NCI-H69 (cell line): ENCODE data around the gene SERPINC1.
"Not testable (repeated sequence)": the region's sequence is repeated elsewhere in the genome, so short reads cannot be mapped to it uniquely, and the experiment has no call there.

ENCODE experiments used
- DNase-seq: peaks from one replicate; lab custom pipeline; 2025; lab: John Stamatoyannopoulos, UW

Gene SERPINC1

GRCh38 chr1:173863224-173864161, 53.6 kb downstream of the SERPINC1 start:
- no peak for DNase-seq

- no peak for DNase-seq
Observed at GRCh38 chr1:173862769-173863223, 54.3 kb downstream of the SERPINC1 start.

DNA sequence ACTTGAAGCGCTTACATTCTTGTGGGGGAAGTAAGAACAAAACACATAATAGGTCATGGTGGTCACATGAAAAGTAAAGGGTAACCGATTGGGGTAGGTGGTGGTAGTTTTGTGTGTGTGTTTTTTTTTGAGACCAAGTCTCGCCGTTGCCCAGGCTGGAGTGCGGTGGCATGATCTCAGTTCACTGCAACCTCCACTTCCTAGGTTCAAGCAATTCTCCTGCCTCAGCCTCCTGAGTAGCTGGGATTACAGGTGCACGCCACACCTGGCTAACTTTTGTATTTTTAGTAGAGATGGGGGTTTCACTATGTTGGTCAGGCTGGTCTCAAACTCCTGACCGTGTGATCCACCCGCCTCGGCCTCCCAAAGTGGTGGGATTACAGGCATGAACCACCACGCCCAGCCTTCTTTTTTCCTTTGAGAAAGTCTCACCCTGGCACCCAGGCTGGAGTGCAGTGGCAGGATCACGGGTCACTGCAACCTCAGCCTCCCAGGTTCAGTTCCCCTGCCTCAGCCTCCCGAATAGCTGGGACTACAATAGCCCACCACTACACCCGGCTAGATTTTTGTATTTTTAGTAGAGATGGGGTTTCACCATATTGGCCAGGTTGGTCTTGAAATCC, 54.9 kb downstream of the SERPINC1 start:
- not testable (repeated sequence) for DNase-seq

GRCh38 chr1:173861731-173862145, 55.4 kb downstream of the SERPINC1 start:
- no peak for DNase-seq

DNA sequence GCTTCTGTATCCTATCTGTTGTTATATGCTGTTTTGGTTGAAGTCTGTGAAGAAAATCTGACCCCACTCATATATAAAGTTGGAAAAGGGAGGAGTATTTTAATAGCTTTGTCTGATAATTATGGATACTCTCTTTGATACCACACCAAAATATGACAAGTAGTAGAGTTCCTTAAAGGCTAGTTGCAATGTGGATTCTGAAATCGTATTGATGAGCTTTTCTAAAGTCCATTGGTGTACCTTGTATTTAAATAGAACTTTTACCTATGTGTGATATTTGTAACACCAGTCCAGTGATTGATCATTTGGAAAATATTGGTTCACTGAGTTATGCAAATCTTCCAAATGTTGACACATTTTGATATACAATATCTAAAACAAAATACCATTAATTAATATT, 57.1 kb downstream of the SERPINC1 start:
- DNase-seq = no peak

GRCh38 chr1:173859547-173859946, 57.6 kb downstream of the SERPINC1 start:
- not testable (repeated sequence) for DNase-seq

- no peak for DNase-seq
Observed at GRCh38 chr1:173857363-173857917, 59.7 kb downstream of the SERPINC1 start.

GRCh38 chr1:173856903-173857302, 60.2 kb downstream of the SERPINC1 start:
- no peak for DNase-seq

DNA sequence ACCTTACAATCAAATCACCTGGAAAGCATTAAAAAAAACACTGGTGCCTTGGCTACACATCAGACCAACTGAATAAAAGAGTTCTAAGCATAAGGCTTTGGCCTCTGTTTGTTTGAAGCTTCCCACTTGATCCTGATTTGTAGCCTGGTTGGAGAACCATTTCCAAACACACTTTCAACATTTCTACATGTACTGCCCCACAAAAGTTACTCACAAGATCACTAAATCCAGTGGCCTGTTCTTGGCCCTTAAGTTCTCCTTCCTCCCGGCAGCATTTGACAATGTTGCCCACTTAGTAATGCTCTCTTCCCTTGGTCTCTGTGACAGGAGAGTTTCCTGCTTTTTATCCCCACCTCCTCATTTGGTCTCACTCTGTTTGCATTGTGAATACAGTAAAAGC, 61.1 kb downstream of the SERPINC1 start:
- no peak for DNase-seq
